Neuronal stem cell (in vitro differentiated cells): Measurements from ENCODE around the gene DAPK2.

Experiments used
- DNase-seq: peaks from one replicate; pipeline ENCODE4 v3.0.0-alpha.2; 2013; ENCODE audit warnings: low spot score
- H2AFZ ChIP-seq: one replicate; pipeline ENCODE4 v1.6.1; 2013; ENCODE audit warnings: mild to moderate bottlenecking, low read length, inconsistent platforms
- H2AK5ac ChIP-seq: 2 replicates; pipeline ENCODE4 v1.6.1; 2013; ENCODE audit warnings: low read depth, mild to moderate bottlenecking, inconsistent platforms, low read length, moderate library complexity, mixed read lengths
- H2BK120ac ChIP-seq: 2 replicates; pipeline ENCODE4 v1.6.1; 2013; ENCODE audit warnings: low read depth, mild to moderate bottlenecking, inconsistent platforms, low read length, moderate library complexity, mixed read lengths
- H2BK12ac ChIP-seq: one replicate; pipeline ENCODE4 v1.6.1; 2013; ENCODE audit warnings: low read length, inconsistent platforms
- H2BK15ac ChIP-seq: 2 replicates; pipeline ENCODE4 v1.6.1; 2013; ENCODE audit warnings: mild to moderate bottlenecking, low read length, inconsistent platforms, mixed read lengths
- H2BK5ac ChIP-seq: one replicate; pipeline ENCODE4 v1.6.1; 2013; ENCODE audit warnings: inconsistent platforms, mild to moderate bottlenecking, low read length, moderate library complexity
- H3K14ac ChIP-seq: one replicate; pipeline ENCODE4 v1.6.1; 2013; ENCODE audit warnings: low read length, inconsistent platforms
- H3K18ac ChIP-seq: 2 replicates; pipeline ENCODE4 v1.6.1; 2013; ENCODE audit warnings: low read length, inconsistent platforms
- H3K23ac ChIP-seq: 2 replicates; pipeline ENCODE4 v1.6.1; 2013; ENCODE audit warnings: low read depth, mild to moderate bottlenecking, mixed read lengths, low read length, inconsistent platforms; ENCODE audit not compliant: poor library complexity
- H3K27ac ChIP-seq: replicated peaks from 3 replicates; pipeline ENCODE4 v1.5.1; 2013; ENCODE audit warnings: low read length, inconsistent platforms
- H3K27me3 ChIP-seq, 3 experiments: 2 replicates each; pipeline ENCODE4 v1.6.1; 2013; ENCODE audit warnings: low read length in 3 of 3, mild to moderate bottlenecking in 2 of 3, inconsistent platforms in 1 of 3, low read depth in 1 of 3, mixed read lengths in 1 of 3, moderate library complexity in 1 of 3; ENCODE audit not compliant: control insufficient read depth in 3 of 3, insufficient read depth in 3 of 3
- H3K36me3 ChIP-seq, 2 donors: replicated peaks in 1 of 2; 2 replicates each; pipeline ENCODE4 v1.6.1; 2013; ENCODE audit warnings: low read length in 2 of 2; ENCODE audit not compliant: control insufficient read depth in 2 of 2, insufficient read depth in 2 of 2
- H3K4ac ChIP-seq: 2 replicates; pipeline ENCODE4 v1.6.1; 2013; ENCODE audit warnings: inconsistent platforms, mild to moderate bottlenecking, low read length, moderate library complexity
- H3K4me1 ChIP-seq, 2 donors: 1 replicate in 1 of 2; 2 replicates in 1 of 2; pipeline ENCODE4 v1.6.1; 2013; ENCODE audit warnings: low read length in 2 of 2, low read depth in 1 of 2; ENCODE audit not compliant: control insufficient read depth in 2 of 2, insufficient read depth in 1 of 2
- H3K4me2 ChIP-seq: one replicate; pipeline ENCODE4 v1.6.1; 2013; ENCODE audit warnings: mild to moderate bottlenecking, low read length, inconsistent platforms; ENCODE audit not compliant: insufficient read depth, poor library complexity, severe bottlenecking
- H3K4me3 ChIP-seq, 2 donors: 2 replicates each; pipeline ENCODE4 v1.5.1; 2013; ENCODE audit warnings: low read length in 2 of 2, mild to moderate bottlenecking in 2 of 2, inconsistent platforms in 1 of 2, moderate library complexity in 1 of 2
- H3K79me1 ChIP-seq: one replicate; pipeline ENCODE4 v1.6.1; 2013; ENCODE audit warnings: low read depth, mild to moderate bottlenecking, inconsistent platforms, low read length, moderate library complexity
- H3K9ac ChIP-seq: one replicate; pipeline ENCODE4 v1.6.1; 2013; ENCODE audit warnings: mild to moderate bottlenecking, low read depth, low read length, inconsistent platforms; ENCODE audit not compliant: poor library complexity
- H3K9me3 ChIP-seq, 2 donors: replicated peaks in 1 of 2; 2 replicates each; pipeline versions ENCODE3 to v1.6.1; 2013; ENCODE audit warnings: low read length in 2 of 2, mild to moderate bottlenecking in 2 of 2, inconsistent platforms in 1 of 2, low read depth in 1 of 2, mixed read lengths in 1 of 2, moderate library complexity in 1 of 2; ENCODE audit not compliant: control insufficient read depth in 2 of 2, insufficient read depth in 1 of 2
- H4K8ac ChIP-seq: one replicate; pipeline ENCODE4 v1.6.1; 2013; ENCODE audit warnings: low read depth, mild to moderate bottlenecking, inconsistent platforms, low read length, moderate library complexity
- H4K91ac ChIP-seq: one replicate; pipeline ENCODE4 v1.6.1; 2013; ENCODE audit warnings: low read length, low read depth, mild to moderate bottlenecking, inconsistent platforms; ENCODE audit not compliant: poor library complexity
- WGBS, 2 donors: extraction: QIAGEN DNeasy Blood & Tissue Kit; methylation state at CpG; one replicate each; pipeline ENCODE4 v1.1.7; 2013; ENCODE audit warnings: missing lambda C conversion rate in 2 of 2, mixed read lengths in 1 of 2; ENCODE audit not compliant: insufficient read length in 2 of 2, insufficient replicate concordance in 1 of 2; ENCODE audit errors: extremely low coverage in 2 of 2; 5-methylcytosine and 5-hydroxymethylcytosine counted together

Gene DAPK2

DNA sequence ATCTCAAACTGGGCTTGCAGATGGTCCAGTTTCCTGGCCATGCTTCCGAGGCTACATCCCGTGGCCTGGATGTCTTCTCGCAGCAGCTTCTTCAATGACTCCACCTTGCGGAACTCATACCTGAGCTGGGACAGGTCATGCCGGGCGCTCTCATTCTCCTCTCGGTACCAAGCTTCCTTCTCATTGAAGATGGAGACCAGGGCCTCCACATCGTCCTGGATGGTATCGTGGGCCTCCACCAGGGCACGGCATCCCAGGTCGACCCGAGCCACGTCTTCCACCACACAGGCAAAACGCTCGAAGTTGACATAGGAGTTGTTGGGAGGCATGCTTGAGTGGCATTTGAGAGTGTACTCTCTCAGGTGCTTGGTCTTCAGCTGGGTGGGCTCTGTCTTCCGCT is 123.4 kb downstream of the DAPK2 start:
- no peak overlapping the region for H3K4me2 ChIP-seq
- H2BK12ac ChIP-seq, result no peak overlapping the region
- H3K27me3 ChIP-seq, result no peaks in the 10 kb centered on the region
- no peak overlapping the region for H3K14ac ChIP-seq
- H2BK5ac ChIP-seq, result no peak overlapping the region
- no peak overlapping the region for H3K4ac ChIP-seq
- no peak overlapping the region for H2BK120ac ChIP-seq
- peaks cover 5 to 6% of the 10 kb centered on the region in 2 donors for H3K4me1 ChIP-seq
- no peaks in the 10 kb centered on the region for H3K79me1 ChIP-seq
- H3K27ac ChIP-seq, result no peak overlapping the region
- H3K9ac ChIP-seq, result no peak overlapping the region
- H3K4me3 ChIP-seq, result no peak overlapping the region
- no peak overlapping the region for H2AFZ ChIP-seq
- H3K23ac ChIP-seq, result no peak overlapping the region
- H3K36me3 ChIP-seq, result no peaks in the 10 kb centered on the region
- no peak overlapping the region for H3K18ac ChIP-seq
- no peak for DNase-seq
- no peak overlapping the region for H2AK5ac ChIP-seq
- H2BK15ac ChIP-seq, result no peak overlapping the region
- H3K9me3 ChIP-seq, result no peaks in the 10 kb centered on the region
- H4K8ac ChIP-seq, result no peak overlapping the region
- no peak overlapping the region for H4K91ac ChIP-seq
- no CpG with 5 or more reads among the region's 16 CpGs for WGBS, 2 donors

DNA sequence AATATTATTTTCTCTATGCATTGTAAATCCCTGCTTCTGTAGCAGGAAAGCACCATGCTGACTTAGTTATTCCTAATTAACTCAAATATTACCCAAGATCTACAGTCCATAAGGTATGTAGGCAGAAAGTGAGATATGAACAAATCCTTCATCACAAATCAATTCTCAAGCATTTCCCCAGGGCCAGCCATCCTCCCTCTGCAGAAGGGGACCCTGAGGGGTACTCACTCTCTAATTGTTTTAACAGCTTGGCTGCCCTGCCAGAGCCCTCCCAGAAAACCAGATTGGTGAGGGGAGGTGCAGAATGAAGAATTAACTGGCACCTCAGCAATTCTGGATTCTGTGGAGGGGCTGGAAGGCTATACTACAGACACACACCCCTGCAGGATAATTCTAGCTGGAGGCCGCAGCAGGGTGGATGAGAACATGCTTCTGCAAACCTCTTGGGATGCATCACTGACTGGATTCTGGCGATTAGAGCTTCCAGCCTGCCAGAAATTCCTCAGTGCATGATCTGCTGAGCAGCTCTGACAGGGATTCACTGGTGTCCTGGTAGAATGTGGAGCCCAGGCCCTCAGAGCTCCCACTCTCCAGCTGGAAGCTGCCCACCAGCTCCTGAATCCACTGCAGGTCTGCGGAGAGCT is 123.9 kb downstream of the DAPK2 start:
- Histone ChIP-seq H3K4me1 (peaks cover 9 to 10% of the 10 kb centered on the region in 2 donors), H2AFZ (no peak overlapping the region), H3K4me3 (no peak overlapping the region), H2BK12ac (no peak overlapping the region), H4K8ac (no peak overlapping the region), H3K27ac (no peak overlapping the region), H2BK5ac (no peak overlapping the region), H3K4me2 (no peak overlapping the region), H3K23ac (no peak overlapping the region), H2AK5ac (no peak overlapping the region), H3K9ac (no peak overlapping the region), H3K27me3 (no peaks in the 10 kb centered on the region), H3K4ac (no peak overlapping the region), H2BK120ac (no peak overlapping the region), H2BK15ac (no peak overlapping the region), H3K18ac (no peak overlapping the region), H3K14ac (no peak overlapping the region), H4K91ac (no peak overlapping the region), H3K9me3 (no peaks in the 10 kb centered on the region), H3K36me3 (no peaks in the 10 kb centered on the region), H3K79me1 (no peaks in the 10 kb centered on the region)
- DNase-seq, result no peak
- no CpG with 5 or more reads among the region's 3 CpGs for WGBS, 2 donors

DNA sequence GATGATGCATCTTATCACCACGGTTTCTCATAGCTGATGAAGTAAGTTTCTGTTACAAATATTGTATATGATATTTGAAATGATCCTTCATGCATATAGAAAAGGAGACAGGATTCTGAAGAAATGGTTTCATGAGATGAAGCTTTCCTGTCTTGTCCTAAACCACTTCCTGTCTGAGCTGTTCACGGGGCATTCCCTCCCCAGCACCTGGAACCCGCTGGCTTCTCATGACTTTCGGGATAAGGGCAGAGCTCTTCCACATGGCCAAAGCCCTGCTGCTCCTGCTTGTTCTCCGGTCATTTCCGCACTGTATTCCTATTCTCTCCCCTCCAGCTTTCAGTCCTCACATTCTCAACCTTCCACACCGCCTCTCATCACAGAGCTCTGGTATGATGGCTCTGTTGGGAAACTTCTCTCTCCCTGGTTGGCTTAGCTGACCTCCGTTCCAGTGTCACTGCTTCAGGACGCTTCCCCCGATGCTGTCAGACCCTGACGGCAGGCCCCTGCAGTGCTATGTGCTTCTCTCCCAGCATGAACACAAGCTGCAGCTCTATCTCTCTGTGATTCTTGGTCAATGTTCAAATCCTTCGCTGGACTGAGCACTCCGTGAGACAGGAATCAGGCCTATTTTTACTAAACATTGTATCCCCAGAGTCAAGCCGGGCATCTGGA is 125.6 kb downstream of the DAPK2 start:
- Histone ChIP-seq H3K4me1 (peaks cover 20% of the 10 kb centered on the region in 2 donors), H2AK5ac (no peak overlapping the region), H3K23ac (no peak overlapping the region), H3K4me3 (no peak overlapping the region), H3K4ac (no peak overlapping the region), H2BK5ac (no peak overlapping the region), H2BK120ac (no peak overlapping the region), H2BK12ac (no peak overlapping the region), H4K8ac (no peak overlapping the region), H2BK15ac (no peak overlapping the region), H3K9ac (peak overlapping the region; percentile 45), H3K4me2 (no peak overlapping the region), H2AFZ (peak overlapping the region; percentile 57), H3K36me3 (no peaks in the 10 kb centered on the region), H3K79me1 (no peaks in the 10 kb centered on the region), H3K27me3 (no peaks in the 10 kb centered on the region), H3K27ac (no peak overlapping the region), H3K9me3 (no peaks in the 10 kb centered on the region), H4K91ac (no peak overlapping the region), H3K18ac (peak overlapping the region; percentile 5), H3K14ac (no peak overlapping the region)
- no peak for DNase-seq
- 100% methylated on average over 2 of the region's 14 CpGs; no CpG with 5 or more reads in 1 of the 2 donors for WGBS, 2 donors

DNA sequence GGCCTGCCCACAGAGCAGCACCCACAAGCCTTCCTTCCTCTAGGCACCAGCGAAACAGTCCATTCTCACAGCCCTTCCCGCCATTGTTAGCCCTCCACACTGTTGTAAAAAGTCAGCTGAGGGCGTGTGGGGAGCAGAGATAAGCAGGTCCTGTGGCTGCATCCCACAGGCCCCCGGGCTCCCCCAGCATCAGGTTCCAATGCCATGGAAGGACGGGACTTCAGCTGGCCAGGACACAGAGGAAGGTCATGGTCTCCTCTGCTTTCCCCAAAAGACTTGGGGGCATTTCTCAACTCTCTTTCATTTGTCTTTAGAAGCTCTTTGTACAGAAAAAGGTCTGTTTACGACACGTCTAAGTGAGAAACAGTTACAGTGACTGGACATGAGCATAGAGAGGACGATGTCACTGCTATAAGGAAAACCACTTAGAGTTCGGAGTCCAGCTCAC is 127.4 kb downstream of the DAPK2 start:
- H3K27ac ChIP-seq, result no peak overlapping the region
- H4K91ac ChIP-seq, result no peak overlapping the region
- no peak overlapping the region for H2BK12ac ChIP-seq
- H3K18ac ChIP-seq, result peak overlapping the region; percentile 40
- H2BK15ac ChIP-seq, result no peak overlapping the region
- peaks cover 20 to 23% of the 10 kb centered on the region in 2 donors for H3K4me1 ChIP-seq
- H3K14ac ChIP-seq, result no peak overlapping the region
- H3K4ac ChIP-seq, result no peak overlapping the region
- H3K79me1 ChIP-seq, result no peaks in the 10 kb centered on the region
- no peak for DNase-seq
- no peaks in the 10 kb centered on the region for H3K9me3 ChIP-seq
- no peak overlapping the region for H4K8ac ChIP-seq
- H3K4me3 ChIP-seq, result no peak overlapping the region
- H2BK120ac ChIP-seq, result no peak overlapping the region
- no peaks in the 10 kb centered on the region for H3K36me3 ChIP-seq
- no peak overlapping the region for H2BK5ac ChIP-seq
- no peak overlapping the region for H3K23ac ChIP-seq
- H3K27me3 ChIP-seq, result no peaks in the 10 kb centered on the region
- H2AFZ ChIP-seq, result no peak overlapping the region
- WGBS, 2 donors, result no CpG with 5 or more reads among the region's 9 CpGs
- no peak overlapping the region for H2AK5ac ChIP-seq
- H3K9ac ChIP-seq, result no peak overlapping the region
- no peak overlapping the region for H3K4me2 ChIP-seq
